GM18861 (cell line): ENCODE data around the gene ENOX1.

ENCODE experiments used
- ATAC-seq: cut with Tn5 transposase; IDR thresholded peaks from one replicate; pipeline ENCODE4 v1.9.1; 2021; ENCODE audit not compliant: unreplicated experiment

The ENOX1 gene

DNA sequence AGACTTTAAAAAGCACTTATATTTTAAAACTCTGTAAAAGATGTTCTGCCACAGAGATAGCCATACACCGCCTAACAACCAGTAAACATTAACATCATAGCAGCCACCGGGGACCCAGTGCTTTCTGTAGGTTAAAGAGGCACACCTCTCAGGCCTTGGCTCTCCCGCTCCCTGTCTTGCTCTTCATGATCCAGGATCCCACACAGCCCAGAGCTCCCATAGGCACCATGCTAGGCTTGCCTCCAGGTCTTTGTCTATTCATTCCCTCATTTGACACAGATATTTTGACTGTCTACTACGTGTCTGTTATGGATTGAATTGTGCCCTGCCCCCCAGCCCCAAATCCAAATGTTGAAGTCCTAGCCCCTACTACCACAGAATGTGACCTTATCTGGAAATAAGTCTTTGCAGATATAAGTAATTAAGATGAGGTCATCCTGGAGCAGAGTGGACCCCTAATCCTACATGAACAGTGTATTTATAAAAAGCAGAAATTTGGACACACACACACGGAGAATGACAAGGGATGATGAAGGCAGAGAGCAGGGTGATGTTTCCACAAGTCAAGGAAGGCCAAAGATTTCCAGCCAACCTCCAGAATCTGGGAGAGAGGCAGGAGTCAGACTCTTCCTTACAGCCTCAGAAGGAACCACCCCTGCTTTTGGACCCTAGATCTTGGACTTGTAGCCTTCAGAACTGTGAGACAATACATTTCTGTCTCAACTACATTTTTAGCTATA lies 490.8 kb downstream of the ENOX1 start:
- no peak for ATAC-seq

DNA sequence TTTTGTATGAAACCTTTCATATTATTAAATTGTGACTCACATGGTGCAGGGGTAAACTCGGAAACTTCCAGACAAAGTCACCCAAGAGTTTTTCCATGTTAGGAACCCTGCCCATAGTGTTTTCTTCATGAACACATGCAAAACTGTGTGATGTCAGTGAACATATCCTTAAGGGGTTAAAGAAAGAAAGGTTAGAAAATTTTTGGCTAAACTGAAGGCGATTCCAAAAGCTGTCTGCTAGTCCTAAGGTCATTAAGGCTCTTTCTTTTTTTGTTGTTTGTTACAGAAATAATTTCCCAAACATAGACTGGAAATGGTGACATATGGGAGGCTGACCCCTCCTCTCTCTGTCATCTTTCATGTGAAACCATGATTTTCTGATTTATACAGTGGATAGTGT lies 491.5 kb downstream of the ENOX1 start:
- no peak for ATAC-seq

DNA sequence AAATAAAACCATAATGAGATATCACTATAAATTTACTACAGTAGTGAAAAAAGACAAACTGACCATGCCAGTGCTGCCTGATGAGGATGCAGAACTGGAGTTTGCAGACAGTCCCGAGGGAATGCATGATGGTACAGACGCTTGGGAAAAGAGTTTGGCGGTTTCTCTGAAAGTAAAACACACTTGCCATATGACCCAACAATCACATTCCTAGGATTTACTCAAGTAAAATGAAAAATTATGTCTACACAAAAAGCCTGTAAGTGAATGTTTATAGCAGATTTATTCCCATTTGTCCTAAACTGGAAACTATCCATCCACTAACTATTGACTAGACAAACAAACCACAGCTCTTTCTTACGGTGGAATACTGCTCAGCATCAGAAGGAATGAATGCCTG lies 492.4 kb downstream of the ENOX1 start:
- no peak for ATAC-seq

DNA sequence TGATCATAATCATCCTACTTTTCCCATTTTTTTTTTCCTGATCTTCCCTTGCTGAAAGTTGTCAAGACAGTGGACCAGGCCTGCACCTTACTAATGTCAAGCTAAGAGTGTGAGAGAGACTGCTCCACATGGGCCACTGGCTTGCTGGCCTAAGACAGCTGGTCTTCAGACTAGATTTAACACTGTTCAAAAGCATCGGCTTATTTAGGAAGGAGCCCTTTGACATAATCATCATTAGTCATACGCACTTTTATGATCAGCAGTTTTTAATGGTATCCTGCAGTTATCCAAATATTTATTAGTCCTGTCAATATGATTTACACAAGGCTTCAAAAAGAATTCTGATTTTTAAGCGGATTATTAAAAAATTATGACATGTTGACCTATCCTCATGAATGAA lies 492.8 kb downstream of the ENOX1 start:
- no peak for ATAC-seq

DNA sequence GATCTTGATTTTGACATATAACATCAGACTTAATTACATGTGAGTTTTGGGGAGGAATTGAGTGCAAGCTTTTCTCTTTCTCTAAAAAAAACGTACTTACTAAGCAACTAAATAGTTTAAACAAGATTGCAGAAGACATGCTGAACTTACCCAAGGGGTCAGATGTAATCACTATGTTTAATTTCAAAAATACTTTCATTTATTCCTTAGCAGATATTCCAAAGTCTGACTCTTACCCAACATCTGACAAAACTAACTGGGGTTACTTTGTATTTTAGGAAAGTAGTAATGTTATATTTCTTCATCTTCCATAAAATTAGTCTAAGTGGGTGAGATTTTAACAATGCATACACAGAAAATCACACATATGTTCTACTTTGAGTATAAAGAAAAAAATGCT lies 493.2 kb downstream of the ENOX1 start:
- ATAC-seq, result no peak

DNA sequence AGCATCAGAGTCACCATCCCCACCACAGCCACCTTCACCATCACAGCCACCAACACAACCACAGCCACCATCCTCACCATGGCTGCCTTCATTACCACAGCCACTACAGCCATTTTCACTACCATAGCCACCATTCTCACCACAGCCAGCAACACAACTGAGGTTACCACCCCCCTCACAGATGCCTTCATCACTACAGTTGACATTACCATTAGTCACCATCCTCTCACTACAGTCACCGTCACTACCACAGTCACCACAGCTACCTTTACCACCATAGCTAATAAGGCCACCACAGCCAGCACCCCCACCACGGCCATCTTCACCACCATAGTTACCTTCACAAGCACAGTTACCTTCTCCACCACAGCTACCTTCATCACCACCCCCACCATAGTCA lies 493.8 kb downstream of the ENOX1 start:
- no peak for ATAC-seq

DNA sequence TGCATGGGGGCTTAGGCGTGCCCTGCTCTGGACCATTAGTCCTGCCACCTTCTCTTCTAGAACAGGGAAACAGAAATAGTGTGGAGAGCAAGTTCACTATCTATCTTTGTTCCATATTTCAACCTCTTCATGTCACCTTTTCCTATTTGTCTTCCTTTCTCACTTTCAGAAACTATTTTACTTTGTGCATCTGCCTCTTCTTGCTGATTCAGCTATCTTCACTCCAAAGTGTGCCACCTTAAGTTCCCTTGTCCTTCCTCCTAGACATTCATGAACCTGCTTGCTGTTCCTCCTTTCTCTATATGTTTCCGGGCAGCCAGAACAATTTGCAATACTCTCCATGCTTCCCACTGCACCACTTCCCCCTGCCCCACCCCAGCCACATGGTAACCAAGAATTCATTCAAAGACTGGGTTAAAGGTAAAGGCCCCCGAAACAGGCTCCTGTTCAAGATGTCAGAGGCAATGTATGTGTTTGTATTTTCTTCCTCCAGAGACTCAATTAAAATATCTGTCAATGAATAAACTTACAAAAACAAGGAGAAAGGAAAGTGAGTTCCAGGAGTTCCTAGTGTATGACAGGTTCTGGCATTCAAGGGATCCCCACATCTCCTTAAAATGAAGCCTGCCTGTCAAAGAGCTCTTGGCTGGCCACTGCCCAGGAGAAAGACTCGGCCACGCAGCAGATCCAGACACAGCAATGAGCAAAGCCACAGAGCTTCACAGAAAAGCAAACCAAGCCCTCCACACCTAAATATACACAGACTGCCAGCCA lies 495.3 kb downstream of the ENOX1 start:
- no peak for ATAC-seq

DNA sequence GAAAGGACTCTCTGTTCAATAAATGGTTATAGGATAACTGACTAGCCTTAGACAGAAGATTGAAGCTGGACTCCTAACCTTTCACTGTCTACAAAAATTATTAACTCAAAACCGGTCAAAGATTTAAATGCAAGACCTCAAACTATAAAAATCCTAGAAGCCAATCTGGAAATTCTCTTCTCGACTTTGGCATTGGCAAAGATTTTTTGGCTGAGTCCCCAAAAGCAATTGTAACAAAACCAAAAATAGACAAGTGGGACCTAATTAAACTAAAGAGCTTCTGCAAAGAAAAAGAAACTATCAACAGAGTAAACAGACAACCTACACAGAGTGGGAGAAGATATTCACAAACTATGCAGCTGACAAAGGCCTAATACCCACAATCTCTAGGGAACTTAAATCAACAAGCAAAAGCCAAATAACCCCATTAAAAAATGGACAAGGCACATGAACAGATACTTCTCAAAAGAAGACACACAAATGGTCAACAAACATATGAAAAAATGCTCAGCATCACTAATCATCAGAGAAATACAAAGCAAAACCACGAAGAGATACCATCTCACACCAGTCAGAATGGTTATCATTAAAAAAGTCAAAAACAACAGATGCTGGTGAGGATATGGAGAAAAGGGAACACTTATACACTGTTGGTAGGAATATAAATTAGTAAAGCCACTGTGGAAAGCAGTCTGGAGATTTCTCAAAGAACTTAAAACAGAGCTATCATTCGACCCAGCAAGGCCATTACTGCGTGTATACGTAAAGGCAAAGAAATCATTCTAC lies 497.1 kb downstream of the ENOX1 start:
- no peak for ATAC-seq

DNA sequence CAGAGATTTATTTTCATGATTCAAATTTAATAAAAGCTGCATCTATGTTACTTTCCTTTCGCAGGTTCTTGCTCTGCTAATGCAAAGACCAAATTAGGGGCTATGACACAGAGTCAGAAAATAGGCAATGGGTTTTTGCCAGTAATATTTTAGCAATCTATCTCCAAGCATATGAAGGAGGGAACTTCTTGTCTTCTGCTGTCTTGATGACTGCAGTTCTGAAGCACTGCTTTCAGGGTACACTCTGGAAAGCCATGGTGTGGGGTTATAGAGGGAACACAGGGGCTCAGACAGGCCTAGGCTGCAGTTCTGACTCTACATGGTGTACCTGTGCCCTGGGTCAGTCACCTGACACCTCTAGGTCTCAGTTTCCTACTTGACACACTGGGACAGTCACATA lies 500.0 kb downstream of the ENOX1 start:
- no peak for ATAC-seq

DNA sequence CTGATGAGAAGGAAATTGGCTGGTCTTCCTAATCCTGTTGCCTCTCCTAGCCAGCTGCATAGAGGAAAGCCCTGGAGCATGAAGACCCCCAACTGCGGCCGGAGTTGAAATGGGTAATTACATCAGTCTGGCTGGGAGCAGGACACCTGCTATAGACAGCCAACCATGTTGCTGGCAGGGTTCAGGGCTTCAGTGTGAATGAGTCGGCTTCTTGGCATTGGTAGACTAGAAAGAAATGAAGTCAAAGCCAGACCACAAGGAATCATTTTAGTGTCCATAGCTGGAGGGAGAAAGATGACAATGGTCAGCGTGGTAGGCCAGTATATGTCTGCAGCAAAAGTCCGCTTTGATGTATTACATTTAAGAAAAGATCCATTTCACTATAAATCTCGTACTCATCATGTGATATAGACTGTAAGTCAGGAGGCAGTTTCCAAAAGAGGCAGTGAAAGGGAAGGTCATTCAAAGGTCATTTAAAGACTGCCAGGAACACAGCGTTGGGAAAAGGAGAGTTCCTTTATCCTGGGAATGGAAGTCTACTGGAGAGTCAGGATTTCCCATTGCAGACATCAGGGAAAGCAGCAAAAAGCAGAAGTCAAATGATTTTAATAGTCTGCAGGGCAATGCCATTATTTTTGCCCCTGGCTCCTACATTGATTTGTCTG lies 500.7 kb downstream of the ENOX1 start:
- ATAC-seq, result no peak

DNA sequence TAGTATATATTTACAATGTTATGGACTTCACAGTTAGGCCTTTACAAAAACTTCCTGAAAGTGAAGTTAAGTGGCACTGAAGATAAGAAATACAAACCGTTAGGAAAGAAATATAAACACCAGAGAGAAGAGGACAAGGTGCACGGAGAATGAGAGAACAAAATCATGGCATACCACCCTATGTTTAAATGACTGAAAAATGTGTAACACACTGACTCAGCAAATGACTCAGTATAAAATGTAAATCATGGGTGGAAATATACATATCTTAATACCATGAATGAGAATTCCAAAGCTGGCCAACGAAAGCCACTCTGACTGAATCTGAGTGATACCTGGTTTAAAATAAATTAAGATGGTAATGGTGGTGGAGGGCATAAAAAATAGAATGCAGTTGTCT lies 502.6 kb downstream of the ENOX1 start:
- ATAC-seq, result no peak

DNA sequence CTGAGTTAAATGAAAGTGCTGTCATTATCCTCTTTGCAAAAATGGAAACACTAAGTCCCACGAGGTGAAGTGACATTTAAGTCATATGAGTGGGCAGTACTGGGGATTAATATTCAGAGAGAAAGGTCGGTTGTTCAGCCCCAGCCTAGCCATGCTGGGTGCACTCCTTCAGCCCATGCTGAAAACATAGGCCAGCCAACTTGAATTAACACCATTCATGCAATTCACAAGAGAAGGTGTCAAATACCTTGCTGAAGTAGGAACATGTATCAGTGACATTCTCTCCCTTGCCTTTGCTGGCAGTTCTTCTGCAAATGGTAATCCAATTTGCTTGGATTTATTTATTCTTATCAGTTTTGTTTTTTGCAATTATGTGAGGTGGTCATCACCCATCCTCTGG lies 507.1 kb downstream of the ENOX1 start:
- ATAC-seq, result no peak

DNA sequence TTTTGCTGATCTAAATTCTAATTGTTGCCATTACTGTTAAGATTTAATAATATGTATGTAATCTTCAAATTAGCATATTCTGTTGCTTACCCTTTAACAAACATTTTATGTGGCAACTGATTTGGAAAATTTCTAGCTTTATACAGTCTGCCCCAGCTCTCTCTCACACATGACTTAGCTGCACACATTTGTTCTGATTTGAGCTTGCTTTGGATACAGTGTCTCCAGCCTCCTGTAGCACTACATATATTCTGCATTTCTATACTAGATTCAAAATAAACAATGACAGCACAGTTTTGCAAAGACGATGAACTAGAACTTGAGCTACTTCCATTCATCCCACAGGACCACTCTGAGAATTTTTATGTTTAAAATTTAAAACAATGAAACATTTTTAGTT lies 508.6 kb downstream of the ENOX1 start:
- ATAC-seq, result no peak

DNA sequence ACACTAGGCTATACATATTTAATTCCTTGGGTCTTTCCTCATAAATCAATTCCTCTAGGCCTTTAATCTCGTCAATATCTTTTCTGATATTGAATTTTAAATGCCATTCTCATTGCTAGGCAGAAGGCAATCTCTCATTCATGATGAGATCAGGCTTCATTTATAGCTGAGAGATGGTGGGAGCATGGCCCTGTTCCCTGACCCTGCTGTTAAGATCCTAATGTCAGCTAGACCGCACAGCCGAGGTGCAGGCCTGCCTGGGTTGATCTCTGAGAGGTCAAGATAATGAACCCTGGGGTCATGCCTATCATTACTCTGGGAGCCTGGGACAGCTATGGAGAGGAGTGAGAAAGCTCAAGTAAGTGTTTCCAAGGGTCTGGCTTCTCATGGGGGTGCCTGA lies 509.6 kb downstream of the ENOX1 start:
- ATAC-seq, result no peak

DNA sequence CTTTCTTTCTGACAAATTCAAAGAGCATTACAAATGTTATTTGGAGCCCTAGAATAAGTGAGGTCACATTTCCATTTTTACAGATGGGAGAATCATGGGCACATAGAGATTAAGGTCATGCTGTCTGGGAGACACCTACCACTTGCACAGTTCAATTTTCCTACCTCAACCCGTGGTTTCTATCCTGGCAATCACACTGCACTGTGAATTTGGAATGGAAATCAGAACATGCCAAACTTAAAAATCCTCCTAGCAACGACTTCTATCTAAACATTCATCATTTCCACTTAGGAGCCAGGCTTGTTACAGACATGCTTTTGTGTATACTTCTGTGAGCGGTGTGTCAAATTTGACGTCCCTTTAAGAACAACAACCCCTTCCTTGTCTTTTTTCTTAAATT lies 511.9 kb downstream of the ENOX1 start:
- no peak for ATAC-seq

DNA sequence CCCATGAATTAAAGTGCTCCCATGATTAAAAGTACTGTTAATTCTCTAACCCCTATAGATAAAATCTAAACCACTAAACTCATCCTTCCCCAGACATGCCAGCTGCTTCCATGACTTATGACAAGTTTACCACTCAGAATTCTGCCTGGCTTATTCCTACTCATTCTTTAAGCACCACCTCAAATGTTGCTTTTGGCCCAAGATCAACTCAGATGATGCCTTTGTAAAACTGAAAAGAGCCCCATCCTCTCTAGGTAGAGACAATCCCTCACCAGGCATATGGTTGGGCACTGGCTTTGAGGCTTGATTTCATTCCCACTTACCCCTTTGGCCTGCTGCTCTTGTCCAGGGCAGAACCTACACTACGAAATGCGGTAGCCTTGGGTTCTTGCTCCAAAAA lies 513.4 kb downstream of the ENOX1 start:
- no peak for ATAC-seq

DNA sequence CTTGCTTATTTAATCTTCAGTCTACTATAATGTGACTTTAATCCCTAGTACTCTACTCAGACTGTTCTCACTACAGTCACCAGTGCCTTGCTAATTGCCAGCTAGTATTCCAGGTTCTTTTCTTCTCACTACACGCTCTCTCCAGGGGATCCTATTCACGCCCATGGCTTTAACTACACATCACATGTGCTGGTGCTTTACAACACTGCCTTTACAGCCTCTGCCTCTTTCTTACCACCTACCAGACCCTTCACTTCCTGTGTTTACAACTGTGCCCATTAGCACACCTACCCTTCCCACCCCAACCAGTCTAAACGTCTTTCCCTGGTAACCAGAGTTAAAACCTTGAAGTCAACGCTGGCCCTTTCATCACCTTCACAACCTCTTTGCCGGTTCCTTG lies 513.9 kb downstream of the ENOX1 start:
- no peak for ATAC-seq

DNA sequence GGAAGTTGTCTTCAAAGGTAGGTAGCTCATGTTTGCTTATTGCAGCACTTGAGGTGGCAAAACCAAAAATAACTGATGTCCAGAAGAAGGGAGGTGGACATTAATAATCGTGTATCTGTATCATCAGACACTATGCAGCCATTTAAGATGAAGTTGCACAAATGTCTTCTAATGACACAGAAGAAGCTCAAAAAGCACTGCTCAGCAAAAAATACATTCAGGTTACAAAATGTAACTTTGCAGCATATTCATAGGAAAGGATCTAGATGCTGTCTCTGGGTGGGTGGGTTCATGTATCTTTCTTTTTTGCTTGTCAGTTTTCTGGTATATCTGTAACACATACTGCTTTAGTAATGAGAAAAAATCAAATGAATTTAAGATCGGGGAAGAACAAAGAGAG lies 515.6 kb downstream of the ENOX1 start:
- no peak for ATAC-seq

DNA sequence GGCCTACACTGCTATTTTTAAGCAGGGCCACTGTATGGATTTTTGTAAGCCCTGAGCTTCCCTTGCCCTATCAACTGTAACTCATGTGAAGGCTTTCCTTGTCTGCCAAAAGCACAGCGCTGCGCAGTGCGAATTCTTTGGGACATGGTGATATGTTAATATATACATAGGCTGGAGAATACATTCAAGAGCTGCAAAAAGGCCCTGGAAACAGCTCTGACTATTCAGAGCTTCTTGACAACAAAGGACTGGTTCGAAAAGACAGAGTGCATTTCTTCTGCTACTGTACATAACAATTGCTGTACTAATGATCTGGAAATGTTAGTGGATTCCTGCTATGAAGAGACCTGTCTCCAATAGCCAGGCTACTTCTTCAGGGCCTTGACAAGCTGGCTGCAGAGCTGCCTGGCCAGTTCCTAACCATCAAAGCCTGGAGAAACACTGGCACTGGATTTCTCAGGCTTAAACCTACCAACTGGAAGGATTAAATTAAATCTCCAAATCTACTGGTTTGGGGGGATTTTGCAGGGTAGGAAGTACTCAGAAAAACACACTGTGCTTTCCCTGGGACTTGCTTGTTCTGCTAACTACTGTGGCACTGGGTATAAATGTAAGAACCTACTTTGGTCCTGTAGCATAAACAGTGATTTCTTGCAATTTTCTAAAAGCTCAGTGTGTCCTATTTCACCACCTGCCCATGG lies 516.5 kb downstream of the ENOX1 start:
- no peak for ATAC-seq

DNA sequence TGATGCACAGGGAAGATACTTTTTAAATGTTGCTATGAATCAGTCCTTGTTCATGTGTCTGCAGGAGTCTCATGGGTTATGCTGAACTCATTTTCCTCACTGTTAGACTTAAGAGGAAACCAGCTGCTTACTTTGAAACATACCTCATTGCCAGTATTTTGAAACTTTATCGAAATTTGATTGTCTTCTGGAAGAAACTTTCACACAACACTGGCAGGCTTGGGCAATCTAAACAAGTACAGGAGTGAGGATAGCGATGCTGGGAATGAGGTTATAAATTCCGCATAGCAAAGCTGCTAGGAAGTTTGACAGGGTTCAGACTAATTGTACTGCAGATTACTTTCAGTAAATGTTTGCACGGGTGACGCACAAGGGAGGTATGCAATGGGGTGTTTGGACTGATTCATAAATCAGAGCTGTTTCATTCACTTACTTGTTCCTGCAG lies 517.7 kb downstream of the ENOX1 start:
- ATAC-seq, result no peak

DNA sequence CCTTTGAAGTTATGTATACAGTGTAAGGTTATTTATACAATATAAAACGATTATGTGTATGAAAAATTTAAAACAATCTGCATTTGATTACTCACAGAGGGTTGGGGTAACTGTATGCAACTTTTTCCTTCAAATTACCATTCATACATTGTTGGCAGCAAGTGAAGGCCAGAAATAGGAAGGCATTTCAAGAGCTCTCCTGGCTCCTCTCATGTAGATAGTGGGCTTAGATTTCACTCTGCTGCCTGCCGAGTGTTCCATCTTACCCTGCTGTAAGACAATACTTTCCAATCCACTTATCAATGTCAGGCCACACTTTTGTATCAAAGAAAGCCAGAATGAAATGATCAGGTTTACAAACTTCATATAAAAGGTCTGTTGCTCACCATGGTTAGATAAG lies 518.1 kb downstream of the ENOX1 start:
- no peak for ATAC-seq
